Measurements from ENCODE around the gene SLC48A1.

GRCh38 chr12:47750229-47750798, 22.7 kb upstream of the SLC48A1 start:
- TF ChIP-seq FOXK2 (IDR thresholded peaks at IDR 0.05) (no peak), ELF4 (IDR thresholded peaks at IDR 0.05) (no peak), HDGF (IDR thresholded peaks at IDR 0.05; ENCODE audit: borderline replicate concordance) (no peak), FOXA1 (IDR thresholded peaks at IDR 0.05) (no peak), BHLHE40 (IDR thresholded peaks at IDR 0.05; ENCODE audit: borderline replicate concordance) (no peak), NFRKB (IDR thresholded peaks at IDR 0.05) (no peak), SP1 (IDR thresholded peaks at IDR 0.05) (no peak), LEF1 (IDR thresholded peaks at IDR 0.05; ENCODE audit: borderline replicate concordance) (no peak), PKNOX1 (IDR thresholded peaks at IDR 0.05) (no peak), FOXM1 (IDR thresholded peaks at IDR 0.05; ENCODE audit: borderline replicate concordance) (no peak), SUZ12 (IDR thresholded peaks at IDR 0.05) (no peak)

Data from HEK293T (cell line).